C1 segment of cervical spinal cord (tissue), 14 donors: ENCODE measurements around the gene NDE1.
"Not testable (repeated sequence)": the region's sequence is repeated elsewhere in the genome, so short reads cannot be mapped to it uniquely, and the experiment has no call there.

Experiments used
- DNase-seq, 14 donors: peaks; one replicate each; lab custom pipeline; 2025; lab: John Stamatoyannopoulos, UW

The NDE1 gene

DNA sequence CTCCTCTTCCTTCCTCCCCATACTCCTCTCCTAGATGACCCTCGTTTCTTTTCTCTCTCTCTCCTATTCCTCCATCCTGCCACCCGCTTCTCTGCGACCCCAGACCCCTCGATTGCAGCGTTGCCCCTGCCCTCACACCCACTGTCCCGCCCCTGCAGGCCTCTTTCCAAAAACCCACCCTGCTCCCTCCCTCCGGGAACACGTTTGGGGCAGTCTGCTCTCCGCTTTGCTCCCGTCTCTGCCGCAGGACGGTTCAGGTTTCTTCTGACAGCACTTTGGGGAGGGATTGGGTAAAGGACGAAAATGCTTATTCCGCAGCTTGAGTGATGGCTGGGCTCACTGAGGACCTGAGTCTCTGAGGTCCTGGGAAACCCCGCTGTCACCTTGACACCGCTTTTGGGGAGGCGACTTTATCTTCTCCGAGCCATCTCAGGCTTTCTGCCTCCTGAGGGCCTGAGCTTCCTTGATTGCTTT is 690 bp downstream of the NDE1 start:
- peak in 6 of 14 donors; percentile 35 to 58 (median 48) for DNase-seq

DNA sequence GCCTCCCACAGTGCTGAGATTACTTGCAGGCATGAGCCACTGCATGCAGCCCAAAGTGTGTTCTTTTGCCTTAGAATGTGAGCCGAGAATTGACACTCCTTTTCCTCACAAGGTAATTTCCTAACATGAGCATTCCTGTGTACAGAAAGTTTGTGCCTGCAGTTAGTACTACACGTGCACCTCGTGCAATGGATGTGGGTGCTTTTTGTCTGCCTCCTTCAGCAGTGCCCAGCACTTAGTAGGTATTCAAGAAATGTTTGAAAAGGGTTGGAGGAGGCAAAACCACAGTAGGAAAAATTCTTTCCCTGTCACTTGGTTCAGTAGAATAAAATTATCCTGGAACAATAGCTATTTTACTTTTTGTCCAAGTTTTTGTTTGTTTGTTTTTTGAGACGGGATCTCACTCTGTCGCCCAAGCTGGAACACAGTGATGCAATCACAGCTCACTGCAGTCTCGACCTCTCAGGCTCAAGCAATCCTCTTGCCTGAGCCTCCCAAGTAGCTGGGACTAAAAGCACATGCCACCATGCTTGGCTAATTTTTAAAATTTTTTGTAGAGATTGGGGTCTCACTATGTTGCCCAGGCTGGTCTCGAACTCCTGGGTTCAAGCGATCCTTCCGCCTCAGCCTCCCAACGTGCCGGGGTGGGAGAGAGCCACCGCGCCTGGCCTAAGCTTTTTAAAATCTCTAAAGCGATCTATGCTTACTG is 2.4 kb downstream of the NDE1 start:
- no peak for DNase-seq

DNA sequence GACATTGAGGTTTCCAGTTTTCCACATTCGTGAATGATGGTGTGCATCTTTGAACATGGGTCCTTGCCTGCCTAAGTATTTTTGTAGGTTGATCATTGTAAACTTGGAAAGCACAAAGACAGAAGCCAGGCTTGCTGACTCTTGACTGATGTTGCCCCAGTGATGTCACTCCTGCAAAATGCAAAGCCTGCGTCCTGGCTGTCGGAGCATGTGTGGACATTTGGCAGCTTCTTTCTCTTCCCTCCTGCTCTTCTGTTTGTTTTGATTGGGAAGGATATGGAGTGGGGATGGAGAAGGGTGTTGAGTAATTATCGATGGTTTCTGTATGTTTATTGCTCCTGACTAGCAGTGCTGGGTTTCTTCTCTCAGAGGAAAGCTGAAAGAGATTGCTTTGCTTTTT is 3.2 kb downstream of the NDE1 start:
- DNase-seq: peak in 2 of 14 donors; percentile 5 to 20

DNA sequence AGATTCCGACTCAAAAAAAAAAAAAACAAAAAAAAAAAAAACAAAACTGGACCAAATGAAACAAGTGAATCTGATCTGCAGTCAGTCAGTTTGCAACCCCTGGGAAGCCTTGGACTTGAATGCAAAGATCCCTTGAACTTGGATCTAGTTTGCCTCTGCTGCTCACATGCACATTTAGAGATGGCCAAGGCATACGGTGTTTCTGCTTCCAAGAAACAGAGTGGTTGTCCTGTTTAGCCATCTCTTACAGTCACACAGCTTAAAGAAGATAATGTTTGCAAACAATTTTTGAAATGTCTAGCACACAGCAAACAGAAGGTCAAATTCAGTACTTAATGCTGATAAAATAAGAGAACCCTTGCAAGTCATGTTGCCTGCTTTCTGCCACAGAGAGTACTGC is 4.5 kb downstream of the NDE1 start:
- DNase-seq: no peak

DNA sequence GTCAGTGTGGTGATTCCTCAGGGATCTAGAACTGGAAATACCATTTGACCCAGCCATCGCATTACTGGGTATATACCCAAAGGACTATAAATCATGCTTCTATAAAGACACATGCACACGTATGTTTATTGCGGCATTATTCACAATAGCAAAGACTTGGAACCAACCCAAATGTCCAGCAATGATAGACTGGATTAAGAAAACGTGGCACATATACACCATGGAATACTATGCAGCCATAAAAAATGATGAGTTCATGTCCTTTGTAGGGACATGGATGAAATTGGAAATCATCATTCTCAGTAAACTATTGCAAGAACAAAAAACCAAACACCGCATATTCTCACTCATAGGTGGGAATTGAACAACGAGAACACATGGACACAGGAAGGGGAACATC is 5.5 kb downstream of the NDE1 start:
- not testable (repeated sequence) for DNase-seq

DNA sequence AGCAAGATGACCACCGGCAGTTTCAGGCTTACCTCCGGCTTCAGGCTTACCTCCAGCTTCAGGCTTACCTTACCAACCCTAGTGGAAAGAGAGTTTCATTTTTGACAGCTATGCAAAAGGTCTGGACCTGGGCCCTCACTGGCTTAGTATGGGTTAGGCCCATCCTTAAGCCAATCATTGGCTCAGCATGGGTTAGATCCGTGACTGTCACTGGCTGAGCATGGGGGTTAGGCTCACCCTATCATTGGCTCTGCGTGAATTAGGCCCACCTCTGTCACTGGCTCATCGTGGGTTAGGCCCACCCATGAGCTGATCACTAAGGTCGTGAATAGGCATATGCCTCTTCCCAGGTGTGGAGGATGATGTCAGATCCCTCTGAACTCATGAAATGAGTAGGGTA is 8.1 kb downstream of the NDE1 start:
- no peak for DNase-seq

DNA sequence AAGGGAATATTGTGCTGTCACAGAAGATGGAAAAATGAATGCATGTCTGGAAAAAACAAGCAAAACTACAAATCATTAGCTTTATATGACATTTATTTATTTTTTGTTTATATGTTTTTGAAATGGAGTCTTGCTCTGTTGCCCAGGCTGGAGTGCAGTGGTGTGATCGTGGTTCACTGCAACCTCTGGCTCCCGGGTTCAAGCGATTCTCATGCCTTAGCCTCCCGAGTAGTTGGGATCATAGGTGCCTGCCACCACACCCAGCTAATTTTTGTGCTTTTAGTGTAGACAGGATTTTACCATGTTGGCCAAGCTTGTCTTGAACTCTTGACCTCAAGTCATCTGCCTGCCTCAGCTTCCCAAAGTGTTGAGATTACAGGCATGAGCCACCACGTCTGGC is 8.5 kb downstream of the NDE1 start:
- no peak for DNase-seq

DNA sequence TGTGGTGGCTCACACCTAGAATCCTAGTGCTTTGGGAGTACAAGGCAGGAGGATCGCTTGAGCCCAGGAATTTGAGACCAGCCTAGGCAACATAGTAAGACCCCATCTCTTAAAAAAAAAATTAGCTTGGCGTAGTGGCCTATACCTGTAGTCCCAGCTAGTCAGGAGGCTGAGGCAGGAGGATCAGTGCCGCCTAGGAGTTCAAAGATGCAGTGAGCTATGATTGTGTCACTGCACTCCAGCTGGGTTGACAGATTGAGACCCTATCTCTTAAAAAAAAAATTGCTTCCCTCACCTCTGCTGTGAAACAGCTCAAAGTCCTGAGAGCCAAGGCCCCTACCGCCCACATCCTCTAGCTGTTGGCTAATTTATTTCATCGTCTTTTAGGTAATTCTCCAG is 10.2 kb downstream of the NDE1 start:
- DNase-seq: no peak

DNA sequence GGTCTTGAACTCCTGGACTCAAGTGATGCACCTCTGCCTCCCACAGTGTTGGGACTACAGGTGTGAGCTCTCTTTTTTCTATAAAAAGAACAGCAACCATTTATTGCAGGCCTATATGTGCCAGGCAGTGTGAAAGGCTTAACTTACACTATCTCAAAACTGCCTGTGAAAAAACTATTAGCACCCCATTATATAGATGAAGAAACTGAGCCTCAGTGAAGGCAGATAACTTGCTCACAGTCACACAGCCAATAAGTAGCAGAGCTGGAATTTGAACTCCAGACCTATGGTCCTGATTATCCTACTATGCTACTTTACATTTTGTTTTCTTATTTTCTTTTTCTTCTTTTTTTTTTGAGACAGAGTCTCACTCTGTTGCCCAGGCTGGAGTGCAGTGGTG is 15.1 kb downstream of the NDE1 start:
- DNase-seq: no peak

DNA sequence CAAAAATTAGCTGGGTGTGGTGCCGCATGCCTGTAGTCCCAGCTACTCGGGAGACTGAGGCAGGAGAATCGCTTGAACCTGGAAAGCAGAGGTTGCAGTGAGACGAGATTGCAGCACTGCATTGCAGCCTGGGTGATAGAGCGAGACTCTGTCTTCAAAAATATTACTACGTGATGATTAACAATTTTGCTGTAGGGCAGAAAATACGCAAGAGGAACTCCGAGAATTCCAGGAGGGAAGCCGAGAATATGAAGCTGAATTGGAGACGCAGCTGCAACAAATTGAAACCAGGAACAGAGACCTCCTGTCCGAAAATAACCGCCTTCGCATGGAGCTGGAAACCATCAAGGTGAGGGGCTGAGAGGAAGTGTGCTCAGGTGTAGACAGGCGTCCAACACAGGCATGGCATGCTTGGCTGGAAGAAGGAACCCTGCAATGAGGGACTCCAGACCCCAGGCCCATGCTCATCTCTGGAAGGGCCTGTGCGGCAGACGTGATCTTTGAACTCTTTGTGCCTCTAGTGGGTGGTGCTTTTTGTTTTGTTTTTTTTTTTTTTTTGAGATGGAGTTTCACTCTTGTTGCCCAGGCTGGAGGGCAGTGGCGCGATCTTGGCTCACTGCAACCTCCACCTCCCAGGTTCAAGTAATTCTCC is 17.2 kb downstream of the NDE1 start:
- no peak for DNase-seq

DNA sequence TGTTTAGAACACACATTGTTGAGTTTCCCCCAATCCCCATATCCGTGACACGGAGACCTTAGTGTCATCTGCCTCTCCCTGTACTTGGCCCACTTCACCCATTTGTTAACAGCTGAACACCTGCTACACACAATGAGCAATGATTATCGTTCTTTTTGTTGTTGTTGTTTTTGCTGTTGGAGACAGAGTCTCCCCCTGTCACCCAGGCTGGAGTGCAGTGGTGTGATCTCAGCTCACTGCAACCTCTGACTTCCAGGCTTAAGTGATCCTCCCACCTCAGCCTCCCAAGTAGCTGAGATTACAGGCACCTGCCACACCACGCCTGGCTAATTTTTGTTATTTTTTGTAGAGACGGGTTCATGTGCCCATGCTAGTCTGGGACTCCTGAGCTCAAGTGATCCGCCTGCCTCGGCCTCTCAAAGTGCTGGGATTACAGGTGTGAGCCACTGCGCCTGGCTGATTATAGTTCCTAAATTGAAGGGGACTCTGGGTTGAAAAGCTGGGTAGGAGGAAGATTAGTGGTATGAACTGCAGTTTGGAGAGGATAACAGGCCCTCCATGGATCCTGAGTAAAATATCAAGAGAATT is 21.6 kb downstream of the NDE1 start:
- DNase-seq: no peak

DNA sequence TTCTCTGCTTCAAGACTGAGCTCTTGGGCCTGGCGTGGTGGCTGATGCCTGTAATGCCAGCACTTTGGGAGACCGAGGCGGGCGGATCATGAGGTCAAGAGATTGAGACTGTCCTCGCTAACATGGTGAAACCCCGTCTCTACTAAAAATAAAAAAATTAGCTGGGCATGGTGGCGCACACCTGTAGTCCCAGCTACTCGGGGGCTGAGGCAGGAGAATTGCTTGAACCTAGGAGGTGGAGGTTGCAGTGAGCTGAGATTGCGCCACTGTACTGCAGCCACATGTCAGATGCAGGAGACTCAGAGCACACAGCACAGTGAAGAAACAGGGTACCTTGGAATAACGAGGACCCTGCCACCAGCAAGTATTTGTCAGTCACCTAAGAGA is 22.1 kb downstream of the NDE1 start:
- peak in 1 of 14 donors; percentile 53 for DNase-seq

DNA sequence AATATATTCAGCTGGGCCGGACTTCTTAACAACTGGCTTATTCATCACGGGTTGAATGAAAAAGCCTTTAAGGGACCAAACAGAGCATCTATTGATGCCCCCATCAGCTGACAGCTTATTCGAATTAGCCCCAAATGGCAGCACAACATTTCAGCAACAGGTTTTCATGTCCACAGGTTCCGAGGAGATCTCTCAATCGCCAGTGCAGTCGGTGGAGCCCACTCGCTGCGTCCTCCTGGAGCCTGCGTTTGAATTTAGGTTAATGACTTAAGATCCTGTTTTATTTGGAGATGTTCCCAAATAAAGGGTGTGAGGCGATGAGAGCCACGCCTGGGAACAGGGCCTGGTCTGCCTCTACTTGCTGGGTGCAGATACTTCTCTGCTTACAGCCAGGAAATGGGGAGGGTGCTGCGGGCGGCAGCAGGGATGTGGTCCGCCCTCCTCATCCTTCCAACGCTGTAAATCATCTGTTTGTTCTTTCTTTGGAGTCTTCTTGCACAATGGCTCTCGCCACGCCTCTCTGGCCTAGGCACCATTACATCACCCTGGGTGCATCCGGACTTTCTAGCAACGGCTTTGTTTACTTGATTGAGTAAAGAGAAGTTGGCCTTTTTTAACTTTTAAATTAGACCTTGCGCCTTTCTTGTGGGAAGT is 22.6 kb downstream of the NDE1 start:
- peak in 13 of 14 donors; percentile 9 to 94 (median 82) for DNase-seq

DNA sequence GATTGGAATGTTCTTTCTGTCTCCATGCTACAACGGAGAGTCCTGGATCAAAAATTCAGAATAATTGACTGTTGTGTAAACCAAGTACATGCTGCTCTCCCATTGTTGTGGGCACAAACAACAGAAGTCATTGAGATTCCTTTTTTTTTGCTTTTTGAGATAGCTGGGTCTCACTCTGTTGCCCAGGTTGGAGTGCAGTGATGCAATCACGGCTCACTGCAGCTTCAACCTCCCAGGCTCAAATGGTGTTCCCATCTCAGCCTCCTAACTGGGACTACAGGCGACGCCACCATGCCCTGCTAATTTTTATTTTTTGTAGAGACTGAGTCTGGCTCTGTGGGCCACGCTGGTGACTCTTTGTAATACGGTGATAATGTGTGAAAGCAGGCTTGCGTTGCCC is 24.5 kb downstream of the NDE1 start:
- peak in 2 of 14 donors; percentile 19 to 22 for DNase-seq

DNA sequence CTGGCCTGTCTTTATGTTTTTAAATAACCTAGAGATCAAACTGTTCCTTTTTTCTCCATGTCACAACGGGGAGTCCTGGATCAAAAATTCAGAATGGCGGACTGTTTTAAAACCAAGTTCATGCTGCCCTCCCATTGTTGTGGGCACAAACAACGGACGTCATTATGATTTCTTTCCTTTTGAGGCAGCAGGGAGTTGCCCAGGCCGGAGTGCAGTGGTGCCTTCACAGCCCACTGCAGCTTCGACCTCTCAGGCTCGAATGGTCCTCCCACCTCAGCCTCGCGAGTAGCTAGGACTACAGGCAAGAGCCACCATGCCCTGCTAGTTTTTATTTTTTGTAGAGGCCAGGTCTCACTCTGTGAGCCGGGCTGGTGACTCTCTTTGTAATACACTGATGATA is 26.5 kb downstream of the NDE1 start:
- peak in 1 of 14 donors; percentile 27 for DNase-seq

DNA sequence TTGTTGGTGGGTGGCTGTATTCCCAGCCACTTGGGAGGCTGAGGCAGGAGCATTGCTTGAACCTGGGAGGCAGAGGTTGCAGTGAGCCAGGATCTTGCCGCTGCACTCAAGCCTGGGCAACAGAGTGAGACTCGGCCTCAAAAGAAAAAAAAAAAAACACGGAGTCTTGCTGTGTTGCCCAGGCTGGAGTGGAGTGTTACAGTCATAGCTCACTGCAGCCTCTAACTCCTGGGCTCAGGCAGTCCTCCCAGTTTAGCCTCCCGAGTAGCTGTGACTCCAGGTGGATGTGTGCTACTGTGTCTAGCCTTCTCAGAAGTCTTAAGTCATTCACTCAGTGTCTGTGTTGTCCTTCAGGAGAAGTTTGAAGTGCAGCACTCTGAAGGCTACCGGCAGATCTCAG is 27.4 kb downstream of the NDE1 start:
- no peak for DNase-seq

DNA sequence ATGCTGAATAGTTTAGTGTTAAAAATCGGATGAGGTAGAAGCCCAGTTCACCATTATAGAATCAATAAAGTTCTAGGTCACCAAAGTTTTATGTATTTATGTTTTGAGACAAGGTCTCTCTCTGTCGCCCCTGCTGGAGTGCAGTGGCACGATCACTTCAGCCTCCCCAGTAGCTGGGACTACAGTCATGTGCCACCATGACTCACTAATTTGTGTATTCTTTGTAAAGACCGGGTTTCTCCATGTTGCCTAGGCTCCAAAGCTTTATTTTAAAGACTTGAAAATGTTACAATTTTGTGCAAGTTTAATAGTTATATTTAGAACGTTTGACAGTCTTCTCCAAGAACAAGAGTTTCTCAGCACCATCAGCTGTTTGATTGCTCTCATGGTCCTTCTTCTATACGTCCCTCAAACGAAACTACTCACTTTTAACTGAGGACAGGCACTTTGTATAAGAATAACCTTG is 32.1 kb downstream of the NDE1 start:
- peak in 3 of 14 donors; percentile 6 to 33 (median 15) for DNase-seq

DNA sequence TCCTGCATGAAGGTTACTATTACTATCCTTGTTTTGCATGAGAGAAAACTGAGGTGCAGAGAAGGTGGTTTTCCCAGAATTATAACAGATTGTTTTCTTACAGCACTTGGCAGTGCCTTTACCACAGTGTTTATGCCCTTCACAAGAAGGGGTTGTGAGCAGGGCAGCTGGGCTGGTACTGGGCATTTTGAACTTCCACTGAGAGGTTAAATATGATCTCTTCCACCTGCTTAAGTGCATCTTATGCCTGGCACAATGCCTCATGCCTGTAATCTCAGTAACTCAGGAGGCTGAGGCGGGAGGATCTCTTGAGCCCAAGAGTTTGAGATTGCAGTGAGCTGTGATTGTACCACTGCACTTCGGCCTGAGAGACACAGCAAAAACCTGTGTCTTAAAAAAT is 36.2 kb downstream of the NDE1 start:
- no peak for DNase-seq

DNA sequence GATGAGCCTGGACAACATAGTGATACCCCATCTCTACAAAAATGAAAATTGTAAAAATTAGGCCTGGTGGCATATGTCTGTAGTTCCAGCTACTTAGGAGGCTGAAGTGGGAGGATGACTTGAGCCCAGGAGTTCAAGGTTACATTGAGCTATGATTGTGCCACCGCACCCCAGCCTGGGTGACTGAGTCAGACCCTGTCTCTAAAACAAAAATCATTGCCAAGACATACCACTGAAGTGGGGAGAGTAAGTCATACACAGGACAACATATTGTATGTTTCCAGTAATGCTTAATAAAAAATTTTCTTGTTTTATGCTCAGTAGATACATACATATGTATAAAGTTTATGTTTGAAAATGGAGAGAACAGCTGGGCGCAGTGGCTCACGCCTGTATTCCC is 39.2 kb downstream of the NDE1 start:
- DNase-seq: no peak

DNA sequence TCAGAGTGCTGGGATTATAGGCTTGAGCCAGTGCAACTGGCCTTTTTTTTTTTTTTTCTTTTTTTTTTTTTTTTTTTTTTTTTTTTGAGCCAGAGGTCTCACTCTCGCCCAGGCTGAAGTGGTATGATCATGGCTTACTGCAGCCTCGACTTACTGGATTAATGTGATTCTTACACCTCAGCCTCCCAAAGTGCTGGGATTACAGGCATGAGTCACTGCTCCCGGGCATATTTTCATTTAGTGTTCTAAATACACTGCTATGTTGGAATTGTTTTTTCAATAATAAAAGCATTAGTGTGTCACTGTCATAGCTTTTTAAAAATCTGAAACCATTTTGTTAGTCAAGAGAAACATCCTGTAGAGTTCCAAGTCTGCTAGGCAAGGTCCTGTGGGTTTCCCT is 40.3 kb downstream of the NDE1 start:
- no peak for DNase-seq

DNA sequence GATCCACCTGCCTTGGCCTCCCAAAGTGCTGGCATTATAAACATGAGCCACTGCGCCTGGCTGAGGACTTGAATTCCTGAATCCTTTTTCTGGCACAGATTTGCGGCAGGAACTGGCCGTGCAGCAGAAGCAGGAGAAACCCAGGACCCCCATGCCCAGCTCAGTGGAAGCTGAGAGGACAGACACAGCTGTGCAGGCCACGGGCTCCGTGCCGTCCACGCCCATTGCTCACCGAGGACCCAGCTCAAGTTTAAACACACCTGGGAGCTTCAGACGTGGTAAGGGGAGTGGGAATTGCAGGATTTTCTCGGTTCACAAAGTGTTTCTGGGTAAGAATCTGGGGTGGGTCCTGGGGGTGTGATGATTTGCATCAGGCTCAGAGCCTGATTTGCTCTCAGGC is 41.0 kb downstream of the NDE1 start:
- DNase-seq: no peak

DNA sequence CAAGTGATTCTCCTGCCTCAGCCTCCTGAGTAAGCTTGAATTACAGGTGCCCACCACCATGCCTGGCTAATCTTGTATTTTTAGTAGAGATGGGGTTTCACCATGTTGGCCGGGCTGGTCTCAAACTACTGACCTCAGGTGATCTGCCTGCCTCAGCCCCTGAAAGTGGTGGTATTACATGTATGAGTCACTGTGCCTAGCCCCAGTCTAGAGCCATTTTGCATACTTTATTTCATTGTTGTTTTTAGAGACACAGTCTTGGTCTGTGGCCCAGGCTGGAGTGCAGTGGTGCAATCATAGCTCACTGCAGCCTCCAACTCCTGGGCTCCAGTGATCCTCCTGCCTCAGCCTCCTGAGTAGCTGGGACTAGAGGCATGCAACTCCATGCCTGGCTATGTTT is 42.5 kb downstream of the NDE1 start:
- not testable (repeated sequence) for DNase-seq
